Prostate gland (tissue), 2 donors: ENCODE results near the gene ABCA2. TPM values are rescaled to one million over a fixed set of nuclear protein-coding genes. Genes with fewer than 3 reads are reported as not detected.

Source experiments
- DNase-seq: peaks from one replicate; pipeline ENCODE4 v3.0.0-alpha.2; 2019; ENCODE audit warnings: low spot score
- H3K27ac ChIP-seq, 2 donors: fragments of 200-600 bp; sonication (generic); 2 replicates each; pipeline ENCODE4 v1.5.1; 2017 to 2019
- H3K27me3 ChIP-seq: fragments of 200-600 bp; sonication (generic); replicated peaks from 2 replicates; pipeline ENCODE4 v1.5.1; 2019; ENCODE audit not compliant: insufficient read depth
- H3K36me3 ChIP-seq, 2 donors: fragments of 200-600 bp; sonication (generic); 1 replicate in 1 of 2; 2 replicates in 1 of 2; pipeline versions ENCODE4 v1.5.1 to v1.8.1; 2017 to 2019
- H3K4me1 ChIP-seq: fragments of 200-600 bp; sonication (generic); replicated peaks from 2 replicates; pipeline ENCODE4 v1.5.1; 2019
- H3K4me3 ChIP-seq, 2 donors: fragments of 200-600 bp; sonication (generic); 2 replicates each; pipeline ENCODE4 v1.5.1; 2017 to 2019
- H3K9me3 ChIP-seq: fragments of 200-600 bp; sonication (generic); 2 replicates; pipeline ENCODE4 v1.5.1; 2017
- POLR2A ChIP-seq: fragments of 450-650 bp; IDR thresholded peaks from one replicate; pipeline ENCODE4 v1.6.1; 2016; ENCODE audit warnings: antibody characterized with exemption, mild to moderate bottlenecking
- POLR2AphosphoS5 ChIP-seq: sonication (generic); formaldehyde crosslinking; IDR thresholded peaks from one replicate; pipeline ENCODE4 v1.6.1; 2017; ENCODE audit warnings: antibody characterized with exemption
- WGBS: methylation state at CpG from one replicate; pipeline ENCODE4 v1.1.5; 2018; 5-methylcytosine and 5-hydroxymethylcytosine counted together
- intact Hi-C: fragments of 100-400 bp; cut with DNase I; formaldehyde crosslinking; loops from one replicate; pipeline ENCODE4 v1.14.2; 2022
- total RNA-seq, 2 donors: library from RNA; depleted of rRNA; stranded (reverse); fragments of >200 nt; gene quantifications; one replicate each; pipeline ENCODE4 v1.1.0, GENCODE V29; 2016
- TF ChIP-seq, protein P1 (sequence below), 4 experiments: fragments of 200-600 bp in 2 of 4; fragments of 450-650 bp in 2 of 4; sonication (generic) in 2 of 4; IDR thresholded peaks; 1 replicate in 3 of 4; 2 replicates in 1 of 4; pipeline ENCODE4 v1.5.1; 2016 to 2019; ENCODE audit warnings: antibody characterized with exemption in 4 of 4, mild to moderate bottlenecking in 2 of 4, moderate library complexity in 2 of 4

ABCA2 gene
- total RNA-seq, 2 donors from 2014 or later, result 27.4 to 79.1 TPM

DNA sequence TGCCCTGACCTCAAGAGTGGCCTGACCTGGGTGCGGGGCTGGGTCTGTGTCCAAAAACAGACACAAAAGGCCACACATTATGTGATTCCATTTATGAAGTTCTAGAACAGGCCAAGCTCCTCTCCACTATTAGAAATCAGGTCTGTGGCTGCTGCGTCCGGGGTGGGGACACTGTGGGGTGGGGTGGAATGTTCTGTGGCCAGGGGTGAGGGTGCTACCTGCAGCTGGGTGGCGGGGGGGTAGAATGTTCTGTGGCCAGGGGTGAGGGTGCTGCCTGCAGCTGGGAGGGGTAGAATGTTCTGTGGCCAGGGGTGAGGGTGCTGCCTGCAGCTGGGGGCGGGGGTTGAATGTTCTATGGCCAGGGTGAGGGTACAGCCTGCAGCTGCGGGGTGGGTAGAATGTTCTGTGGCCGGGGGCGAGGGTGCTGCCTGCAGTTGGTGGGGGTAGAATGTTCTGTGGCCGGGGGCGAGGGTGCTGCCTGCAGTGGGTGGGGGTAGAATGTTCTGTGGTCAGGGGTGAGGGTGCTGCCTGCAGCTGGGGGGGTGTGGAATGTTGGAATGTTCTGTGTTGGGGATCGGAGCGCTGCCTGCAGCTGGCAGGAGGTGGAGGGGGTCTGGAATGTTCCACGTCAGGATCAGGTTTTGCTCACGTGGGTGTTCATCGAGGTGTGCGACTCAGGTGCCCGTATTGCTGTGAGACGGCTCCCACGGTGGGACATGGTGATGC is 67.7 kb downstream of the ABCA2 start:
- no peaks in the 10 kb centered on the region for H3K27me3 ChIP-seq

DNA sequence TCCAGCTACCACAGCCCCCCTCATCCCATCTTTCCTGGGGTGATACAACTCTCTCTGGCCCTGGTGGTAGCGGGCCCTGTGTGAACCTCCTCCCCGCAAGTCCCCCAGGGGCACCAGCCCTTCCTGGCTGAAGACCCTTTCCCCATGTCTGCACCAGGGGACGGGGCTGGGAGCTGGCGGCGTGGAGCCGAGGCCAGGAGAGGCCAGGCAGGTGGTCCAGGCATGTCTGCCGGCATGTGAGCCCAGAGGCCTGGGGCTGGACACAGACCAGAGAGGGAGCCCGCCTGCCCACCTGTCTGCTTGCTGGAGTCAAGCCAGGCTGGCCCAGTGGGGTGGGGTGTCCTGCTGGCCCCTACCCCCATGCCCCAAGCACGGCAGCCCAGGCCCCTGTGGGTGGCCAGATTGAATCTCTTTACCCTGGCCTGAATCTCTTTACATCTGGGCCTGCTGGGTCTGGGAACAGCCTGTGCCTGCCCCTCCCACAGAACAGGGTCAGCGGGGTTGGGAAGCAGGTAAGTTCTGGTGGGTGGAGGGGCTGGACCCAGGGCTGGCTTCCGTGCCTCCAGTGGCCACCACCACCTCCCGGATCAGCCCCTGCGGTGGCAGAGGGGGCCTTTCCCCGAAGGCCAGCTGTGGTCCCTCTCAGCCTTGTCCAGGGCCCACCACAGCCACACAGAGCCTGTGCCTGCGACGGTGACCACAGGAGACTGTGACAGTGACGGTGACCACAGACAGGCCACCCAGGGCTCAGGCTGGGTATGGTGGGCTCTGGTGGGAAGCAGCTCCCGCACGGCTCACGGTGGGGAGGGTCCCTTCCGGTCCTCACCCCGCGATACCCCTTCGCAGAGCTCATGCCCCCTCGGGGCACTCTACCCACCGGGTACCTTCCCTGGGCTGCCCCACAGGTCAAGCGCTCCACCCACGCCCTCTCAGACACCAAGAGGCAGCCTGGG is 68.9 kb downstream of the ABCA2 start:
- no peak overlapping the region for H3K27ac ChIP-seq
- H3K27me3 ChIP-seq, result no peaks in the 10 kb centered on the region
- intact Hi-C loops, result no loop called here
- no peaks in the 10 kb centered on the region for H3K36me3 ChIP-seq
- no peak for TF ChIP-seq POLR2AphosphoS5
- TF ChIP-seq, protein P1, sequence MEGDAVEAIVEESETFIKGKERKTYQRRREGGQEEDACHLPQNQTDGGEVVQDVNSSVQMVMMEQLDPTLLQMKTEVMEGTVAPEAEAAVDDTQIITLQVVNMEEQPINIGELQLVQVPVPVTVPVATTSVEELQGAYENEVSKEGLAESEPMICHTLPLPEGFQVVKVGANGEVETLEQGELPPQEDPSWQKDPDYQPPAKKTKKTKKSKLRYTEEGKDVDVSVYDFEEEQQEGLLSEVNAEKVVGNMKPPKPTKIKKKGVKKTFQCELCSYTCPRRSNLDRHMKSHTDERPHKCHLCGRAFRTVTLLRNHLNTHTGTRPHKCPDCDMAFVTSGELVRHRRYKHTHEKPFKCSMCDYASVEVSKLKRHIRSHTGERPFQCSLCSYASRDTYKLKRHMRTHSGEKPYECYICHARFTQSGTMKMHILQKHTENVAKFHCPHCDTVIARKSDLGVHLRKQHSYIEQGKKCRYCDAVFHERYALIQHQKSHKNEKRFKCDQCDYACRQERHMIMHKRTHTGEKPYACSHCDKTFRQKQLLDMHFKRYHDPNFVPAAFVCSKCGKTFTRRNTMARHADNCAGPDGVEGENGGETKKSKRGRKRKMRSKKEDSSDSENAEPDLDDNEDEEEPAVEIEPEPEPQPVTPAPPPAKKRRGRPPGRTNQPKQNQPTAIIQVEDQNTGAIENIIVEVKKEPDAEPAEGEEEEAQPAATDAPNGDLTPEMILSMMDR (IDR thresholded peaks at IDR 0.05), result no peak
- DNase-seq, result no peak
- peaks cover 9% of the 10 kb centered on the region for H3K4me1 ChIP-seq
- 89% methylated on average over 26 of the region's 28 CpGs for WGBS
- no peaks in the 10 kb centered on the region for H3K9me3 ChIP-seq
- no peak overlapping the region for H3K4me3 ChIP-seq

More for the DNA sequence above, 67.7 kb downstream of the ABCA2 start:
- intact Hi-C loops, result no loop called here
- TF ChIP-seq POLR2AphosphoS5, result no peak
- no peak for TF ChIP-seq POLR2A
- TF ChIP-seq, protein P1 (IDR thresholded peaks at IDR 0.05), result no peak
- no peaks in the 10 kb centered on the region for H3K9me3 ChIP-seq
- H3K27ac ChIP-seq, result no peak overlapping the region
- peaks cover 9% of the 10 kb centered on the region for H3K4me1 ChIP-seq
- DNase-seq, result no peak
- no peak overlapping the region for H3K4me3 ChIP-seq
- 82% methylated on average over 19 of the region's 19 CpGs for WGBS
- H3K36me3 ChIP-seq, result no peaks in the 10 kb centered on the region

DNA sequence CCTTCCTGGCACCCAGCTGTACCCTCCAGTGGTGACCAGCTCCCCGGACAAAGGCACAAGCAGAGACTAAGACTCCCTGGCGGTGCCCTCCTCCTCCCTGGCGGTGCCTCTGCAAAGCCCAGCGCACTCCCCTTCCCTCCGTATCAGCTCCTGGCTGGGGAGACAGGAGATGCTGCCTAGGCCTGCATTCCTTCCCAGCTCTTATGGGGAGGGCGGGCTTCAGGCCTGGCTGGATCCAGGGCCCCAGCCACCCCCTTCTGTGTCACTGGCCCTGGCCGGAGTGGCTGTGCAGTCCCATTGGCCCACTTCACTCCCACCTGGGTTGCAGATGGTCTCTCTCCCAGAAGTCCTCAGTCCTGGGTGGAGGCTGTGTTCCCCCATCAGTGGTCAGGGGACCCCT is 69.6 kb downstream of the ABCA2 start:
- Histone ChIP-seq H3K4me1 (peaks cover 9% of the 10 kb centered on the region), H3K27ac (no peak overlapping the region), H3K4me3 (no peak overlapping the region), H3K36me3 (no peaks in the 10 kb centered on the region), H3K27me3 (no peaks in the 10 kb centered on the region), H3K9me3 (no peaks in the 10 kb centered on the region)
- 91% methylated on average over 7 of the region's 7 CpGs for WGBS
- no peak for DNase-seq
- TF ChIP-seq POLR2AphosphoS5, result no peak
- TF ChIP-seq POLR2A, result no peak
- TF ChIP-seq, protein P1 (IDR thresholded peaks at IDR 0.05), result no peak
- intact Hi-C loops, result no loop called here

- Histone ChIP-seq H3K36me3 (no peaks in the 10 kb centered on the region), H3K9me3 (no peaks in the 10 kb centered on the region), H3K4me1 (peaks cover 9% of the 10 kb centered on the region), H3K4me3 (no peak overlapping the region), H3K27me3 (no peaks in the 10 kb centered on the region), H3K27ac (no peak overlapping the region)
- no peak for TF ChIP-seq POLR2AphosphoS5
- TF ChIP-seq, protein P1 (IDR thresholded peaks at IDR 0.05), result no peak
- no peak for TF ChIP-seq POLR2A
- 94% methylated on average over 6 of the region's 6 CpGs for WGBS
- intact Hi-C loops, result no loop called here
- DNase-seq, result no peak
Observed at GRCh38 chr9:136957901-136958300, 70.1 kb downstream of the ABCA2 start.
